ENCODE data around the gene BRF1.
"Not testable (repeated sequence)": the region's sequence is repeated elsewhere in the genome, so short reads cannot be mapped to it uniquely, and the experiment has no call there.

The BRF1 gene

DNA sequence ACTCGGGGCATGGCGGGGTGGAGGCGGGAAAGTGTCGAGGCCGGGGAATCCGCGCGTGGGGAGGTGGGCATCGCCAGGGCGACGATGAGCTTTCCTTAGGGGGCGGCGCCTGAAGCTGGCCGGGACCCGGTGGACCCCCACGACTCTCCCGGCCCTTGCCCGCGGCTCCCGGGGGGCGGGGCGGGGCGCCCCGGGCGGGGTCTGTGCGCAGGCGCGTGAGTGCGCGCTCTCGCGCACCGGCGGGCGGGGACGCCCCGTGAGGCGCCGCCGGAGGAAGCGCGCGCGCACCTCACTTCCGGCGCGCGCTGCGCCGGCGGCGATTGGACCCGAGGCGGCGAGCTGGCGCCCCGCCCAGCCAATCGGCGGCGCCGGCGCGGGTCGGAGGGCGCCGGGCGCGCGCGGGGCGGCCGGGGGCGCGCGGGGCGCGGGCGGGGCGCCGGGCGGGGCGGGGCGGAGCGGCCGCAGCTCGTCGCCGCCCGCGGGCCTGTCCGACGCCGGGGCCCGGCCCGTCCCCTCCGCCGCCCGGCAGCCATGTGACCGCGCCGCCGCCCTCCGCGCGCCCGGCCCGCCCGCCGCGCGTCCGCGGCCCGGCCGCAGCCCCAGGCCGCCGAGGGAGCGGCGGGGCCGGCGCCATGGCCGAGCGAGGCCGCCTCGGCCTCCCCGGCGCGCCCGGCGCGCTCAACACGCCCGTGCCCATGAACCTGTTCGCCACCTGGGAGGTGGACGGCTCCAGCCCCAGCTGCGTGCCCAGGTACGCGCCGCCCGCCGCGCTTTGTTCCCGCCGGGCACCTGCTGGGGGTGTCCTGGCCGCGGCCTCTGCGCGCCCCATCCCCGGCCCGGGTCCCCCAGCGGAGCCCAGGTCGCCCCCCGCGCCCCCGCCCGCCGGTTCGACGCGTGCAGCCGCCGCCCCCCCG, 13.7 kb upstream of the BRF1 start, which contains the start of gene PACS2:
PACS2 (plus strand) TSS at position 462 of the 914 bp plus-strand sequence; CDS start at position 633, 171 bp downstream.
- DNase-seq, result no peak

DNA sequence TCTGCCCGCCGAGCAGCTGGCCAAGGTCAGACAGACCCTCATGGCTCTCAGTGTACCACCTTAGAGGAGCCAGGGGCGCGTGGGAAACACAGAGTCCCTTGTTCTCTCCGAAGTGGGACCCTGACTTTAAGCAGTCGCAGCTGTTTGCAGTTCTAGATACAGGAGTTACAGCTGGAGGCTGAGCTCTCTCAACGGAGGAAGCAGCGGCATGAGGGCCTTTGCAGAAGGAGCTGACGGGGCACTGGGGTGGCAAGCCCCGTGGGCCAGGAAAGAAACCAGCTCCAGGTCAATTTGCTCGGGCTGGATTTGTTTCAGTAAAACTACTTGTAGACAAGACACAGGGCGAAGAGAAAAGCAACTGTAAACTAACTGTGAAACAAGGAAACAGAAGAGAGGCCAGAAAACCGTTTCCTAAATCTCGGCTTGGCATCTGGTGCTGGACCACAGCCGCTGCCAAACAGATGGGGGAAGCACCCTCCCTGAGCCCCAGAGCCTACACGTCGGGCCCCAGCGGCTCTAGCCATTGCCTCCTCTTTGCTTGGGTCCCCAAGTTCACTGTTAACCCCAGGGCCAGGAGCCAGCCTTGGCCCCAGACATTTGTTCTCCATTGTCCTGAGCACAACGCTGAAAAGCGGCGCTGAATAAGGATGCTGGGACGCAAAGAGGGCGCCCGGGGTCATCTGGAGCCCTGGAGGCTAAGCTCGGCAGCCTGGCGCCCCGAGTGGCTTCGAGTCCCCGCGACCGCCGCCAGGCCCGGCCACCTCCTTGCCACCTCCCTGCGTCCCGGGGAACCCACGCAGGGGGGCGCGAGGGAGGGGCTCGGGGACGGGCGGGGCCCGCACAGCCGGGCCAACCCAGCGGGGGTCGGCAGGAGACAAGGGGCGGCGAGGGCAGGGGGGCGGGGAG, 12.8 kb upstream of the BRF1 start:
- DNase-seq, result no peak

- no peak for DNase-seq
Observed at GRCh38 chr14:105312973-105313372, 12.2 kb upstream of the BRF1 start.

- DNase-seq, result no peak
Observed at GRCh38 chr14:105311838-105312237, 11.0 kb upstream of the BRF1 start.

- no peak for DNase-seq
Observed at GRCh38 chr14:105309371-105309770, 8.6 kb upstream of the BRF1 start.

DNA sequence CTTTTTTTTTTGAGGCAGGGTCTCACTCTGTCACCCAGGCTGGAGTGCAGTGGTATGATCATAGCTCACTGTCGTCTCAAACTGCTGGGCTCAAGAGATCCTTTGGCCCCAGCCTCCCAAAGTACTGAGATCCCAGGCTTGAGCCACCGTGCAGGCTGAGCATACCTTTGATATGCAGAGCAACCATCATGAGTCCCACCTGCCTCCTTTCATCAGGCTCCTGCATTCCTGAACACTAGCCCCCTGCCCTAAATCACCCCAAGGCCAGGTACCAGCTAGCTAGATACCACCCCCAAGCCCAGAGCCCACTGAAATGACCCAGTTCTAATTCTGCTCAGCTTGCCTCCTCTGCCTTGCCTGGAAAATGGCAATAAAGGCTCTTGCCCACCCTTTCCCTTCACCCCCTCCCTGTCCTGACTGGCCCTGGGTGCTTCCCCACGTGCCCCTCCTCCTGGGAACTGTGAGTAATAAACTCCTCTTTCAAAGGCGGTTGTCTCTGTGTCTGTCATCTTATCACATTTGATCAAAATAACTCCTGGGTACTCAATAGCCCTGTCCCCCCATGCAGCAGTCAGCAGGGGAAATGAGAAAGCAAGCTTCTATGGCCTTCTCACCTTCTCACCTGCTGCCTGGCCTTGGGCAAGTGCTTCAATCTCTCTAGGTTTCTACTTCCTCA, 6.4 kb upstream of the BRF1 start:
- DNase-seq, result no peak

- DNase-seq, result no peak
Observed at GRCh38 chr14:105305791-105306190, 5.0 kb upstream of the BRF1 start.

DNA sequence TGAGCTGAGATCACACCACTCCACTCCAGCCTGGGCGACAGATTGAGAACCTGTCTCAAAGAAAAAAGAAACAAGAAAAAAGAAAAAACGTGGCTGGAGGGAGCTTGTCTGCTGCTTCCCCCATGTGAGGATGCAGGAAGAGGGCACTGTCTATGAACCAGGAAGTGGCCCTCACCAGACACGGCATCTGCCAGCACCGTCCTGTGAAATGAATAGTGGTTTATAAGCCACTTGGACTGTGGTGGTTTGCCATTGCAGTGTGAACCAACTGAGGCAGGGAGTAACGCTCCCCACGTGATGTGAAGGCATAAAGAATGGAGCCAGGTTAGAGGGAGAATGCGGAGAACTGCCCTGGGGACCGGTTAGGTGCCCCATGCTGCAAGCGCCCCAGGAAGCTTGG, 4.5 kb upstream of the BRF1 start:
- no peak for DNase-seq

DNA sequence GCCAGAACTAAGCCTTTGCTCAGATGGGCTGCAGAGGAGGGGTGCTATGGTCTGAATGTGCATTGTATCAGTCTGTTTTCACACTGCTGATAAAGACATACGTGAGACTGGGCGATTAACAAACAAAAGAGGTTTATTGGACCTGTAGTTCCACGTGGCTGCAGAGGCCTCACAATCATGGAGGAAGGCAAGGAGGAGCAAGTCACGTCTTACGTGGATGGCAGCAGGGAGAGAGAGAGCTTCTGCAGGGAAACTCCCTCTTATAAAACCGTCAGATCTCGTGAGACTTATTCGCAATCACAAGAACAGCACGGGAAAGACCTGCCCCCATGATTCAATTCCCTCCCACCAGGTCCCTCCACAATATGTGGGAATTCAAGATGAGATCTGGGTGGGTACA, 3.8 kb upstream of the BRF1 start:
- no peak for DNase-seq

- no peak for DNase-seq
Observed at GRCh38 chr14:105303949-105304348, 3.1 kb upstream of the BRF1 start.

DNA sequence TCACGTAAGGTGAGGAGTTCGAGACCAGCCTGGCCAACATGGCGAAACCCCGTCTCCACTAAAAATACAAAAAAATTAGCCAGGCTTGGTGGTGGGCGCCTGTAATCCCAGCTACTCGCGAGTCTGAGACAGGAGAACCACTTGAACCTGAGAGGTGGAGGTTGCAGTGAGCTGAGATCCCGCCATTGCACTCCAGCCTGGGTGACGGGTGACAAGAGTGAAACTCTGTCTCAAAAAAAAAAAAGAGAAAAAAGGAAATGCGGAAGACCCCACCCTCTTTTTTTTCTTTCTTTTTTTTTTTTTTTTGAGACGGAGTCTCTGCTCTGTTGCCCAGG, 1.1 kb upstream of the BRF1 start:
- not testable (repeated sequence) for DNase-seq

DNA sequence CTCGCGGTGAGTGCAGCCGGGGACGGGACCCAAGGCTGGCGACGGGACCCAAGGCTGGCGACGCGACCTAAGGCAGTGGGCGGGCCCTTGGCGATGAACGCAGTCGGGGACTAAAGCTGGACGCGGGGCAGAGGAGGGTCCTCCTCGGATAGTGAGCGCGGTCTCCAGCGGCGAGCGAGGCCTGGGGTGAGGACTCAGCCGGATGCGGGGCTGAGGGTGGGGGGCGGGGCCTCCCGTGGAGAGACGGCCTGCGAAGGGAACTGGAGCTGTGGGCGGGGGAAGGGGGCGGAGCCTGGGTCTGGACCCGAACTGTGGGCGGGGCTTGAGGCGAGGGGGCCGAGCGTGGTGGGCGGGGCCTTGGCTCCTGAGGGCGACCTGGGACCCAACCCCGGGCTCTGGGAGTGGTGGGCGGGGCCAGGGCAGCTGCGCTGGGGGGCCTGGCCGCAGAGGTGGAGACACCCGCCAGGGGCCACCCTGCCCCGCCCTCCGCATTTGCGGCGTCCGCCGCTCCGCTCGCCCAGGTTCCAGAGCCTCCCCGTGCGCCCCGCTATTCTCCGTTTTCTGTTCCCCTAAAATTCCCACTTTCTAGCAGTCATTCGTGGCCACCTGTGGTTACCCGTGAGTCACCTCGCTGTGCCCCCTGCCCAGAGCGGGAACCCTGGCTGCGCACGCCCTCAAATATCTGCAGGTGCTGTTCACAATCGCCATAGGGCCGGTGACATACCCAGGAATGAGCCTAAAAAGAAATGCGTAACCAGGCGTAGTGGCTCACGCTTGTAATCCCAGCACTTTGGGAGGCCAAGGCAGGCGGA, 508 bp upstream of the BRF1 start:
- peak; percentile 72 for DNase-seq

GRCh38 chr14:105299654-105300541, 903 bp downstream of the BRF1 start:
- no peak for DNase-seq

DNA sequence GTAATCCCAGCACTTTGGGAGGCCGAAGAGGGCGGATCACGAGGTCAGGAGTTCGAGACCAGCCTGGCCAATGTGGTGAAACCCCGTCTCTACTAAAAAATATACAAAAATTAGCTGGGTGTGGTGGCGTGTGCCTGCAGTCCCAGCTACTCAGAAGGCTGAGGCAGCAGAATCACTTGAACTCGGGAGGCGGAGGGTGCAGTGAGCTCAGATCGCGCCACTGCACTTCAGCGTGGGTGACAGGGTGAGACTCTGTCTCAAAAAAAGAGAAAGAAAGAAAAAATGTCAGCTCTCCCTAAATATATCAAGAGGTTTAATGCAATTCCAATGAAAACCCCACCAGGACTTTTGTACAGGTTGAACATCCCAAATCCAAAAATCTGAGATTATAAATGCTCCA, 3.5 kb downstream of the BRF1 start:
- not testable (repeated sequence) for DNase-seq

DNA sequence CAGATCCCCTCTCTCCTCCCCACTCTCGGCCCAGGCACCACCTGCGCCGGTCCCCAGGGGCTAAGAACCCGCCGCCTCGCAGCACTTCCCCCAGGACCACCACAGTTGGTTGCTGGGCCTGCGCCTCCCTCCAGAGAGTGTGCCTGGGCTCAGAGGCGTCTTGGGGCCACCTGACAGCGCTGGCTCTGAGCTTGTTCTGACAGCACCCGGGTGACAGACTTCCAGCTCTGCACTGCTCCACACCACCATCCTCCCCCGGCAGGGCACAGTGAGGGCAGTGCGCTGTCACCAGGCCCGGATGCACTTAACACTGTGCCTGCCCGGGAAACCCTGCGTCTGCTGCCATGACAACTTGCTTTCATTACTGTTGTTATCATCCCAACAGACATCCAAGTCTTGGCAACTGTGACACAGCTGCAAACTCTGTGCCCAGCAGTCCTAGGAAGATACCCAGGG, 6.6 kb downstream of the BRF1 start:
- DNase-seq, result no peak

- DNase-seq, result no peak
Observed at GRCh38 chr14:105292826-105293711, 7.7 kb downstream of the BRF1 start.

DNA sequence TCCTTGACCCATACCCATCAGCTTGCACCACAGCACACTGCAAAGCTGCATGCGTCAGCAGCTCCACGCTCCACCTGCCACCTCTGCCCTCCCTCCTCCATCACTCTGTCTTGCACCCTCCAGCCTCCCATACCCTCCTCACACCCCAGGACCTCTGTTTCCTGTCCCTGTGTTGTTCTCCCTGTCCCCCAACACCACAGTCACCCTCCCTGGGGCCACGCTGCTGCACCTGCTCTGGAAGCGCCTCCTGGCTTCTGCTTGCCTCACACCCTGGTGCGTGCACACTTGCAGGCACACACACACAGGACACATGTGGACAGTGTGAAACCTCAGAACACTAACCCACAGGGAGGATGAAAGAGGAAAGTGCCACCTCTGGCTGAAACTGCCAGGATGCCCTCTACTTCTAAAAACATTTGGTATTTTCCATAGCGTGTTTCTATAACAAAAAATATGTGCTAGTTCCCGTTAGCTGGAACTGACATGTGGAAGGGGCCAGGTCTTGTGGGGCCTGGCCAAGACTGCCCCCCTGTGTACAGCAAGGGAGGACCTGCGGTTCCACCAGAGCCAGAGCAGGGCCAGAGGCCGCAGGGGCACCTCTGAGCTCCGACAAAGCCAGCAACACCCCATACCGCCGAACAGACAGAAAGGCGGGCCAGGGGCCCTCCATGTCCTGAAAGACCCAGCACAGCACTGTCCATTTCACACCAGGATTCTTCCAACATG, 10.0 kb downstream of the BRF1 start:
- no peak for DNase-seq

GRCh38 chr14:105288936-105289335, 11.9 kb downstream of the BRF1 start:
- DNase-seq, result not testable (repeated sequence)

All from amniotic stem cell (primary cell).